GM18511 (cell line): ENCODE data around the gene STARD7.

Source experiments
- ATAC-seq: cut with Tn5 transposase; IDR thresholded peaks from one replicate; pipeline ENCODE4 v1.9.1; 2021; ENCODE audit warnings: mild to moderate bottlenecking, moderate library complexity; ENCODE audit not compliant: unreplicated experiment

The STARD7 gene

GRCh38 chr2:96137321-96138178 is 71.1 kb downstream of the STARD7 start:
- no peak for ATAC-seq

- no peak for ATAC-seq
Observed at GRCh38 chr2:96136129-96136720, 72.4 kb downstream of the STARD7 start.

- ATAC-seq, result no peak
Observed at GRCh38 chr2:96135621-96136020, 73.0 kb downstream of the STARD7 start.

- ATAC-seq, result no peak
Observed at GRCh38 chr2:96135171-96135570, 73.5 kb downstream of the STARD7 start.
